Loucy (cell line): Measurements from ENCODE around the gene WNT11.

Source experiments
- CTCF ChIP-seq: fragments of 200-600 bp; sonication (generic); conservative IDR thresholded peaks from 2 replicates; pipeline ENCODE4 v1.5.1; 2014; ENCODE audit warnings: mild to moderate bottlenecking, antibody characterized with exemption, low read length
- EZH2phosphoT487 ChIP-seq: fragments of 200-600 bp; IDR thresholded peaks from 2 replicates; pipeline ENCODE4 v1.6.1; 2018; ENCODE audit warnings: antibody characterized with exemption, mild to moderate bottlenecking, moderate library complexity, borderline replicate concordance

GRCh38 chr11:76208438-76209374 is 2.4 kb upstream of the WNT11 start:
- TF ChIP-seq CTCF (peak; percentile 49), EZH2phosphoT487 (no peak)
